DMS79 (cell line): Measurements from ENCODE around the gene ODF2.
"Not testable (repeated sequence)": the region's sequence is repeated elsewhere in the genome, so short reads cannot be mapped to it uniquely, and the experiment has no call there.

Experiments used
- DNase-seq: peaks from one replicate; lab custom pipeline; 2025; lab: John Stamatoyannopoulos, UW

The ODF2 gene

GRCh38 chr9:128484686-128485413 is 29.0 kb downstream of the ODF2 start:
- DNase-seq, result no peak

- no peak for DNase-seq
Observed at GRCh38 chr9:128485414-128485855, 29.6 kb downstream of the ODF2 start.

GRCh38 chr9:128486201-128486600 is 30.4 kb downstream of the ODF2 start:
- DNase-seq, result no peak

GRCh38 chr9:128493424-128493823 is 37.6 kb downstream of the ODF2 start:
- DNase-seq, result no peak

- DNase-seq, result peak; percentile 48
Observed at GRCh38 chr9:128494108-128494745, 38.4 kb downstream of the ODF2 start.

- no peak for DNase-seq
Observed at GRCh38 chr9:128494746-128495129, 38.9 kb downstream of the ODF2 start.

GRCh38 chr9:128495296-128495695 is 39.5 kb downstream of the ODF2 start:
- no peak for DNase-seq

- DNase-seq, result no peak
Observed at GRCh38 chr9:128495804-128496417, 40.1 kb downstream of the ODF2 start.

GRCh38 chr9:128497824-128498610 is 42.2 kb downstream of the ODF2 start:
- no peak for DNase-seq

- DNase-seq, result no peak
Observed at GRCh38 chr9:128498911-128499310, 43.1 kb downstream of the ODF2 start.

- DNase-seq, result no peak
Observed at GRCh38 chr9:128499920-128500319, 44.1 kb downstream of the ODF2 start.

- DNase-seq, result not testable (repeated sequence)
Observed at GRCh38 chr9:128503415-128503825, 47.6 kb downstream of the ODF2 start.

- DNase-seq, result peak; percentile 1
Observed at GRCh38 chr9:128503870-128504269, 48.1 kb downstream of the ODF2 start.

GRCh38 chr9:128504485-128505413 is 48.9 kb downstream of the ODF2 start, which contains the start of gene GLE1:
GLE1 (plus strand) TSS chr9:128504719; CDS start chr9:128504806, 87 bp downstream.
- peak; percentile 80 for DNase-seq

GRCh38 chr9:128505414-128505765 is 49.6 kb downstream of the ODF2 start:
- DNase-seq, result no peak

- DNase-seq, result not testable (repeated sequence)
Observed at GRCh38 chr9:128505906-128506305, 50.1 kb downstream of the ODF2 start.

GRCh38 chr9:128512820-128513219 is 57.0 kb downstream of the ODF2 start:
- DNase-seq, result no peak

- no peak for DNase-seq
Observed at GRCh38 chr9:128521956-128522355, 66.2 kb downstream of the ODF2 start.

- peak; percentile 80 for DNase-seq
Observed at GRCh38 chr9:128523199-128523925, 67.6 kb downstream of the ODF2 start.

- no peak for DNase-seq
Observed at GRCh38 chr9:128526720-128527119, 70.9 kb downstream of the ODF2 start.
